GM18861 (cell line): ENCODE measurements around the gene NPAS1.
A peak's percentile ranks its signal among the peaks of the same experiment; 100 is the strongest.
"Not testable (repeated sequence)": the region's sequence is repeated elsewhere in the genome, so short reads cannot be mapped to it uniquely, and the experiment has no call there.

ENCODE experiments used
- ATAC-seq: cut with Tn5 transposase; IDR thresholded peaks from one replicate; pipeline ENCODE4 v1.9.1; 2021; ENCODE audit not compliant: unreplicated experiment

NPAS1 gene

DNA sequence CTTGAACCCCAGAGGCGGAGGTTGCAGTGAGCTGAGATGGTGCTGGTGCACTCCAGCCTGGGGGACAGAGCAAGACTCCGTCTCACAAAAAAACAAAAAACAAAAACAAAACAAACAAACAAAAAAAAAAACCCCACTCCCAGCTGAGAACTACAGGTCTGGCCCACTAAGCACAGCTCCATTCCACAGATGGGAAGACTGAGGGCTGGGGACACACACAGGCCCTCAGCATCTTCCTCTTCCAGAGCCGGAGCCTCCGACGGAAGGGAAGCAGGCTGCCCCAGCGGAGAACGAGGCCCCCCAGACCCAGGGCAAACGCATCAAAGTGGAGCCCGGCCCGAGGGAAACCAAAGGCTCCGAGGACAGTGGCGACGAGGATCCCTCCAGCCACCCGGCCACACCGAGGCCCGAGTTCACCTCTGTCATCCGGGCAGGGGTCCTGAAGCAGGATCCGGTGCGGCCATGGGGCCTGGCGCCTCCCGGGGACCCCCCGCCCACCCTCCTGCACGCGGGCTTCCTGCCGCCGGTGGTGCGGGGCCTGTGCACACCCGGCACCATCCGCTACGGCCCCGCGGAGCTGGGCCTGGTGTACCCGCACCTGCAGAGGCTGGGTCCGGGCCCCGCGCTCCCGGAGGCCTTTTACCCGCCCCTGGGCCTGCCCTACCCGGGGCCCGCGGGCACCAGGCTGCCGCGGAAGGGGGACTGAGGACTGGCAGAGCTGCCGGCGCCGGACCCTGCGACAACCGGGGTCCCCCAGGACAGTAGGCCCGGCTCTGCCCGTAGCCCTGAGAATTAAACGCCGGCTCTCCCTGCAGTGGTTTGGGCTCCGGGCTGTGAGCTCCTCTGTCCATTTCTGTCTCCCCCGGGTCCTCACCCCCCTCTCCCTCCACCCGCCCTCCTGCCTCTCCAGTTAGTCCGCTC, 25.6 kb downstream of the NPAS1 start:
- ATAC-seq: no peak

DNA sequence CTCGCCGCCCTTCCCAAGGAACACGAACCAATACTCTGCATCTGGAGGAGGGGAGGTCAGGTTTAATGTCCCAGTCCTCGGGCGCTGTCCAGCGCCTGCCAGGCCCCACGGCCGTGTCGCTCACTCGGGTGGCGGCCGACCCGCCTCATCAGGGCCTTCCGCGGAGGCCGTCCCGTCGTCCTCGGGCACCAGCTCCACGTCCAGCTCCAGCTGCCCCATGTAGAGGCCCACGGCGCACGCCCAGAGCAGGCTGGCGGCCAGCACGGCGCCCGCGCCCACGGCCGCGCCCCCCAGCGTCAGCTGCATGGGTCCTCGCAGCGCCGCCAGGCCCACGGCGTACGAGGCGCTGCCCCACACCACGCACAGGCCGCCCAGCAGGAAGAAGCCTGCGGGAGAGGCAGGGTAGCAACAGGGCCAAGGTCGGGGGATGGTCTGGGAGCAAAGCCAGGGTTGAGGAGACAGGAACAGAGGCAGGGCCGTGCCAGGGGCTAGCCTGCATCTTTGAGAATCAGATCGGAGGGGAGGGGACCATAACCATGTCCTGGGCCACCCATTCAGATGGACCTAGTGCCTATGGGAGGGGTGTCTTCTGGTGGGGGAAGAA, 26.3 kb downstream of the NPAS1 start:
- ATAC-seq: no peak

DNA sequence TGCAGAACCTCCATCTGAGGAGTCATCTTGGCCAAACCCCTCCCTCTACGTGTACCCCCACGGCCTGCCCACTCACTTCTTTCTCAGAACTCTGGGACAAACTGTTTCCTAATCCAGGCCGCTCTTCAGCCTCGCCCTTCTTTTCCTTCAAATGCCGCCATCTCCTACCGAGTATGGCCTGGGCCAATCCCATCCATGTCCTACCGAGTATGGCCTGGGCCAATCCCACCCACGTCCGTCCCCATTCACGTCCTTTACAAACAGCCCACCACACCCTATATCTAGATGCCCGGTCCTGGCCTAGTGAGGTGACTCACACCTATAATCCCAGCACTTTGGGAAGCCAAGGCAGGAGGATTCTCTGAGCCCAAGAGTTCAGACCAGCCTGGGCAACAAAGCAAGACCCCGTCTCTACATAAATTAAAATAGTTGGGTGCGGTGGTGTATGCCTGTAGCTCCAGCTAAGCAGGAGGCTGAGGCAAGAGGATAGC, 27.7 kb downstream of the NPAS1 start:
- no peak for ATAC-seq

DNA sequence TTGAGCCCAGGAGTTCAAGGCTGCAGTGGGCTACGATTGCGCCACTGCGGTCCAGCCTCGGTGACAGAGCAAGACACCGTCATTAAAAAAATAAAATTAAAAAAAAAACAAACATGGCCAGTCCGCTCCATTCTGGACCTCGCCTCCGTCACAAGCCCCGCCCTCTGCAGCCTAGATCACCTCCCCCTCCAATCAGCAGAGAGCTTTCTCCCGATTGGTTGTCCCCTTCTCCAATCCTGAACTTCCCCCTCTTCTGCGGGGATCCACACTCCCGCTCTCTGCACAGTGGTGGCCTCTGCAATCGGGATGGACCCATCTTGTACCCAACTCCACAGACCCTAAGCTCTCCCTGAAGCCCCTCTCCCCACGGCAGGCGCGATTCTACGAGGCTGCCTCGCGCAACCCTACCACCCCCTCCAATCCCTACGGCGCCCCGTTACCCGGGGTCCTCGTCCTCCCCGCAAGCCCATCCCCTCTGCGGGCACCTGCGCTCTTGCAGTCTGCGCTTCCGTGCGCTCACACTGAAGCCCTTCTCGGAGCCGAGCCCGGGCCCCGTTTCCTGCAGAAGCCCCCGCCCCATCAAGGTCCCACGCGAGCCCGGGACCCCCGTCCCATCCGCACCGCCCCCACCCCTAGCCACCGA, 28.2 kb downstream of the NPAS1 start:
- peak; percentile 28 for ATAC-seq

DNA sequence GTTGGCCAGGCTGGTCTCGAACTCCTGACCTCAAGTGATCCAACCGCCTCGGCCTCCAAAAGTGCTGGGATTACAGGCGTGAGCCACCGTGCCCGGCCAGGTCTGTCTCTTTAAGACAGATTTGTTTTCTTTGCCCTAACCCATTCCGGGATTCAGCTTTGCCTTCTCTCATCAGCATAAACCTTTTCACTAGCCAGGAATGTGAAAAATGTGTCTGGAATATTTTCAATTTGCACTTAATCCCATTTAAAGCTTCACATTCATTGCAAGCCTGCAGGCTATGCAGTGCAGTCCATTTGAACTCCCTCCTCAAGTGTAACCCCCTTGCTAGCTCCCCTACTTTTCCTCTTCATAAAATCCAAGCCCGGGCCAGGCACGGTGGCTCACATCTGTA, 29.7 kb downstream of the NPAS1 start:
- ATAC-seq: no peak

DNA sequence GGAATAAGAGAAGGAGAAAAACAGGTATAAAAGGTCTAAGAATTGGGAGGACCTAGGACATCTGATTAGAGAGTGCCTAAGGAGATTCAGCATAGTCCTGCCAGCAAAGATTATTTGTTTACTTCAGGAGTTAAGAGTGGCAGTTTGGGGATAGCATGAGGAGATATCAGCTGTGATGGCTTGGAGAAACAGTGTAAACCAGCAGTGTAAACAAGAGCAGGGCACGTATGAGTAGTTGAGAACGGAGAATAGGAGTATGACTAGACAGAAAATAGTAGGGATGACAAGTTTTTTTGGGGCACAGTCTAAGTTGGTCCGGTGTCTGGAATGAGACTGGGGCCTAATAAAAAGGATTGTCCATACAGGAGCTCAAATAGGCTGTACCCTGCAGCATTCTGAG, 30.9 kb downstream of the NPAS1 start:
- ATAC-seq: not testable (repeated sequence)

DNA sequence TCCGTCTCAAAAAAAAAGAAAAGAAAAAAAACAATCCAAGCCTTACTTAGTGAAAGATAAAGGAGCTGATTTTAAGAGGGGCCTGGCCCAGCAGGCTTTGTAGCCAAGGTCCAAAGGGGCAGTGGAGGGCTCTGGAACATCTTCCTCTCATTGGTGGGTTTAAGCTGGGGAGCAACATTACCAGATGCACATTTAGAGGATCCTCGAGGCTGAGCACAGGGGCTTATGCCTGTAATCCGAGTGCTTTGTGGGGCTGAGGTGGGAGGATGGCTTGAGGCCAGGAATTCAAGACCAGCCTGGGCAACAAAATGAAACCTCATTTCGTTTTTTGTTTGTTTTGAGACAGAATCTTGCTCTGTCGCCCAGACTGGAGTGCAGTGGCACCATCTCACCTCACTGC, 36.8 kb downstream of the NPAS1 start:
- ATAC-seq: no peak

DNA sequence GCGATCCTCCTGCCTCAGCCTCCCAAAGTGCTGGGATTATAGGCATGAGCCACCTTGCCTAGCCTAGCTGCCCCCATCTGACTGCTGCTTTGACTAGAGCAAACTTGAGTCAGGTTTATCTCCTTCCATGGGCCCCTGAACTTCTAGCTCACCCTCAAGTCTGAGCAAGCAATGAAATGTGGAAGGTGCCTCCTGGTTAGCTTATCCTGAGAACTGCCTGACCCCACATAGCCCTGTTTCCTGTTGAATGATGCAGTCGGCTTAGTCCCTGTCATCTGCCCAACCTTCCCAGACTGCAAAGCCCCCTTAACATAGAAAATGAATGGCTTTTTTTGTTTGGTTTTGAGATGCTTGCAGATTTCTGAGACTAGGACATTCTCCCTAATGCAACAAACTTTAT, 37.7 kb downstream of the NPAS1 start:
- ATAC-seq: no peak

DNA sequence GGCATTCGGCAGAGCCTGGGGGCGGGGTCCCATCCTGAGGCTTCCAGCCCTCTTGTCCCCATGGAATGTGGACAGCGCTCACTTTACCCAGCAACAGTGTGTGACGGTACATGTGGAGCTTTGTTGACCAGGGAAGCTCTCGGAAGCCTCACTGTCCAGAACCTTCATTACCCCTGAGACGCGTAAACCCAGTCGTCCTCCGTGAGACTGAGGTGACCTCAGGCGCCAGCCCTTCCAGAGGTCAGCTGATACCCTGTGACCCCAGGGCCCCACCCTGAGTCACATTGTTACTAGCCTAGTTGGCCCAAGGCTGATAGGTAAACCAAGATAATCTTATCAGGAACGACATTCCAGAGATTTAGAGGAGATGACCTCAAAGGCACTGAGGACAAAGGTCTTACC, 39.0 kb downstream of the NPAS1 start:
- ATAC-seq: no peak

DNA sequence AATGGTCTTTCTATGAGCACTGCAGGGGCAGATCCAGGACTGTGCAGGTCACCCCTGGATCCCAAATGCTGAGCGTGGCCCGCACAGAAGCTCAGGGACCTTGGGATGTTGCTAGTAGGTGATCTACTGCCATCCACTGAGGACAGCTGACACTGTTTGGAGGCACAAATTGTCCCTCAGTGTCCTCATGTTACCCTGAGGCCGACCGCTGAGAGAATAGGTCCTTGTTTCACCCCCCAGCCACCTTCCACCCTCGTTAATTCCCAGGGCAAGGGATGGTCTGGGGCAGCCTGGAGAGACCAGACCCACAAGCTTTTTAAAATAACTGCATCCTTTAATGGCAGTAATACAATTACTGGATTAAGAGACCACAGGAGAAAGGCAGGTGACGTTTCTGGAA, 44.2 kb downstream of the NPAS1 start:
- no peak for ATAC-seq

DNA sequence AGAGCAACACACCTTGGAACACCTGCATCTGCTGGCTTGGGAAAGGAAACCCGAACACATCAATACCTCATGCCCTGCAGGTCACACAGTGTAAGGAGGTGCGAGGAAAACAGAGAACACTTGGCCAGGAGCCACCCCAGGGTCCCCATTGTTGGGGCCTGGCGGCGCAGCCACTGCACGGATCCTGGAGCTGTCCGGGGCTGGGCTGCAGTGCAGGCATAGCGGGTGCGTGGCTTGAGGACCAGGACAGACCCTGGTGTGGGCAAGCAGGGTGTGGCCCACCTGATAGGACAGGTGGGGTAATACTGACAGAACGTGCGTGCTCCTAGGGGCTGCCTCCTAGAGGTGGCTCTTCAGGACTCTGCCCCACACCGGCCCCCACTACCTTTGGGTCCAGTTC, 45.6 kb downstream of the NPAS1 start:
- no peak for ATAC-seq

DNA sequence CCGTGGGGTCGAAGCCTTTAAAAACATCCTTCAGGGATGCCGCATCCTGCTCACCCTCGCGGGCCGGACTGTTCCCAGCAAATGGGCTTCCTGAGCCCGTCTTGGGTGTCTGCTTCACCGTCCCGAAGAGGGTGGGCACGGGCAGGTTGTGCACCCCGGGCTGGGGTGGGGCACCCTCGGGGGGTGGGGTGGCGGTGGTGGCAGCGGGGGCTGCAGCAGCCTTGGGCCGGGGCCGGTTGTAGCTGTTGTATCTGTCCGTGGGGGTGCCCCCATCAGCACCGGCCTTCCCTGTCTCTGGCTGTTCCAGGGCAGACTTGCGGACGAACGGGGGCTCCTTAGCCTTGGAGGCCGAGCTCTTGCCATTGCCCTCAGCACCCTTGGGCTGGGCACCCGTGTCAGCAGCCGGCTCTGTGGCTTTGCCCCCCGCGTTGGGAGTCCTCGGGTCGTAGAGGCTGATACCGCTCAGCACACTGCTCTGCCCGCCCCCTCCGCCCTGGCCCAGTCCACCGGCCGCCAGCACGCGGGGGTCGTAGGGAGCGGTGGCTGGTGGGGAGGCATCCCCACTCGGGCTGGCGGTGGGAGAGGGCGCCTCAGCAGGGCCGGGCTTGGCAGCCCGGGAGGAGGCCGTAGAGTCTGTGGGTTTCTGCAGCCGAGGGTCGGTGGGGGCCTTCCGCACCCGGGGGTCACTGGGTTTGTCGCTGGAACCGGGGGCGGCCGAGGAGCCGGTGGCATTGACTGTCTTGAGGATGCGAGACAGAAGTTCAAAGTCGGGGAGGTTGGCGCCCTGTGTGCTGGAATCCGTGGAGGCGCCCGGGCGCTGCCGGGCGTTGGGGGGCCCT, 47.0 kb downstream of the NPAS1 start:
- ATAC-seq: no peak

DNA sequence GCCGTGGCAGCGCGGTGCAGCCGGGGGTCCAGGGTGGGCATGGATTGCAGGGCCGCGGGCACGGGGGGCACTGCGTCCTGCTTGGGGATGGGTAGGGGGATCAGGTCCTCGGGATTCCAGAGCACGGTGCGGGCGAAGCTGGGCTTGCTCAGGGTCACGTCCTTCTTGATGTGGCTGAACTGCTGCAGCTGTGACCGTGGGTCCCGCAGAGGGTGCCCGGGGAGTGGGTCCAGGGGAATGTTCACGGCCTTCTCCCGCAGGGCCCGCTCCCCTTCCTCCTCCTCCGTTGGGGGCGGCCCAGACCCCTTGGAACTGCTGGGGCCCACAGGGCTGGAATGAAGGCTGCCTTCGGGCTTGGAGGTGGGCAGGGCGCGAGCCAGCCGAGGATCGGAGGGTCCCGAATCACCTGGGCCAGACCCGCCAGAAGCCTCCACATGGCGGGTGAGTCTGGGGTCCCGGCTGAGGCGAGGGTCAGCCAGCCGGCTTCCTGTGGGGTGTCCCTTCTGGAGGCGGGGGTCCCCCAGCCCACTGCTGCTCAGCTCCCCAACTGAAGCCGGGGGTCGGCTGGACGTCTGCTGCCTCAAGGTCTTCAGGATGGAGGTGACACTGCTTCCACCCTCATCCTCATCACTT, 47.7 kb downstream of the NPAS1 start:
- ATAC-seq: no peak

DNA sequence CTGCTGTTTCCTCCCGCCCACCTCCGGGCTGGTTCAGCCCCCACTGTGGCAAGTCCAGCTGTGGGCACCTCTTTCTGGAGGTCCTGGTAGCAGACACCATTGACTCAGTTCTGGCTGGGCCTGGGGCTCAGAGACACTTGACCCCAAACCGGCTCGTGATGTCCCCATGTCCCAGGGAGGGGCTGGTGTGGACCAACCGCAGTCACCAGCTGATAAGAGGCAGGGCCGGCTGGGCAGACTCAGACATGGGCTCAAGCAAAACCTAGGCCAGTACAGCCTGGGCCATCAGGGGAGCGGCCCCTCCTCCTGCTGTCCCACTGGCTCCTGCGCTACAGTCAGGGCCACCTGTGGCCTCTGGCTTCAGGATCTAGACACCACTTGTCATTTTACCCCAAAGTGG, 48.6 kb downstream of the NPAS1 start:
- ATAC-seq: no peak

DNA sequence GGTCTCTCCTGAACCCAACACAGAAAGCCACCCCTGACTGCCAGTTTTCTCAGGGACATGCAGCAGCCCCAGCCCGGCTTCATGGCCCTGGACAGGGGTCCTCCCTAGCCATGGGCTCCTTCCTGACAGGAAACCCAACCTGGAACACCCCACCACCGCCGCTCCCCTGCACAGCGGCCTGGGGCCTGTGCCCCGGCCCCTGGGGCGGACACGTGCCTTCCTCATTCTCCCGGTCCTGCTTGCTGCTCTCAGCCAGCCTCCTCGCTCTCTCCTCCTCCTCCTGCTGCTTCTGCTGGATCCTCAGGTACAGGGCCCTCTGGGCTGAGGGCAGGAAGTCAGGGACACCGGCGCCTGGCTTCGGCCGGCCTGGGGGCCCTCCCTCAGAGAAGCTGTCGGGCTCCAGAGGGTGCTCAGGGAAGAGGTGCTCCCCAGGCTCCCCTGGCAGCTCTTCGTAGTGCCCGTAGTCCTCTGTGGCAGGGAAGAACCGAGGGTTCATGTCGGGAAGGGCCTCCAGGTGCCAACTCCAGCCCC, 49.3 kb downstream of the NPAS1 start:
- ATAC-seq: no peak

DNA sequence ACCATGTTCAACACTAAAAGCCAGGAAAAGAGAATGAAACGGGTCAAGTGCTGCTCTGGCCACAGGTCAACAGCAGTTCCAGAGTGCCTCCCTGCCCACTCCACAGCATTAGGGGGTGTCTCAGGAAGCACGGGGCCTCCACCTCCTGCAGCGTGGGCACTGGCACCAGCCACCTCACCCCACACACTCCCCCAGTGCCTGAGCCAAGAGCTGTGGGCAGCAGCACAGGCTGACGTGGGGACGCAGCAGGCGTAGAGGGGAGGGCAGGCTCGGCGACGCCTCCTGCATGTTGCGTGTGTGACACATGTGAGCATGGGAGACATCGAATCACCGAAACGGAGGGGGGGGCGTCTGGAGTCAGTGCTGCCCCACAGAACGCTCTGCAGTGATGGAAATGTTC, 50.2 kb downstream of the NPAS1 start:
- no peak for ATAC-seq

DNA sequence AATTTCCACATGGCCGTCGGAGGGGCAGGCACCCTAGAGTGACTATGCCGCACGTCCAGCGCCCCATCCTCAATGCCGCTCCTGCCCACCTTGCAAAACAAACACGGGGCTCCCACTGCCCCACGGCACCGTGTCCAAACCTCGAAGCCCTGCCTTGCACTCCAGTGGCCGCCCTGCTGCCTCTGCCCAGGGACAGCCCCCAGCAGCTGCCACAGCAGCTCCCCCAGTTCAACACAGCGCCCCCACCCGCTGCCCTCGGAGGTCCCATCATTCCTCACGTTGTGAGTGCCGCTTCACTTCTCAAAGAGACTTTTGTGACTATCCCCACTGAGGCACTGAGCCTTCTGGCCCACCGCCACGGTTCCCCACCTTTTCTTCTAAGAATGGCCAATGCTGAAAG, 51.1 kb downstream of the NPAS1 start:
- ATAC-seq: no peak

DNA sequence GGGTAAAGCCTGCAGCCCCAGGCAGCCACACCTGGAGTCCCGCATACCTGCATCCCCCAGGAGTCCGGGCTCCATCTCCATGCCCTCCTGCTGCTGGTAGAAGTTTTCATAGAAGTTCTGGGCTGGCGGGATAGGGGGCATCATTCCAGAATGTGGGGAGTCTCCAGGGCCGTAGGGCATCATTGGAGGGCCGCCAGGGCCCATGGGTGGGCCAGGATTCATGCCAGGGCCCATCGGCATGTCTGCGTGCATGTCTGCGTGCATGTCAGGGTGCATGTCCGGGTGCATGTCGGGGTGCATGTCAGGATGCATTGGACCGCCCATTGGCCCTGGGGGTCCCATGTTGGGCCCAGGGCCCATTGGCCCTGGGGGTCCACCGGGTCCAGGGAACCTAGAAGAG, 52.1 kb downstream of the NPAS1 start:
- ATAC-seq: no peak

DNA sequence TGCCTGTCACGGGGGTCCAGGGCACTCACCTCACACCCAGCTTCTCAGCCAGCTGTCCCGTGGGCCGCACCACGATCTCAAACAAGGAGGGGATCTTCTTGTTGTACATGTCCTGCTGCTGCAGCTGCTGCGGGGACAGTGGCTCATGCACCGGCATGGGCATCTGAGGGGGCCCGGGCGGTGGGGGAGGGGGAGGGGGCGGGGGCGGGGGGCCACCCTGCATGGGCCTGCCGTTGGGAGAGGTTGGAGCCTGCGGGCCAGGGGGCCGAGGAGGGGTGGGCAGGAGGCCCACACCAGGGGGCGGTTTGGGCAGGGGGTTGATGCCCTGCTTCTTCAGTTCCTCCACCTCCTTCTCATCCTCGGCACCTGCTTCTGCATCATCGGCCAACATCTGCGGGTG, 52.7 kb downstream of the NPAS1 start:
- ATAC-seq: no peak

DNA sequence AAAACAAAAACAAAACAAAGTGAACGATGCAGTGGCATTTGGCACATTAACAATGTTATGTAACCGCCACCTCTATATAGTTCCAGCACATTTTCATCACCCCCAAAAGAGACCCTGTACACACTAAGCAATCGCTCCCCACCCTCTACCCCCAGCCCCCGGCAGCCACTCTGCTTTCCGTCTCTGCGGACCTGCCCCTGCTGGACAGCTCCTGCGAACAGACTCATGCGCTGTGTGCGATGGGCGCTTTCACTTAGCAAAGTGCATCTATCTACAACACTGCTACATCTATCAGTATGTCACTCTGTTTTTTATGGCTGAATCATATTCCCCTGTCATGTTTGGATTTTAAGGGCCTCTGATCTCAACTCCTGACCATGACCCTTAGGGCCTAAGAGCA, 53.9 kb downstream of the NPAS1 start:
- ATAC-seq: no peak
